Panc1 (cell line): ENCODE measurements around the gene MAST1. TPM values are rescaled to one million over a fixed set of nuclear protein-coding genes. Genes with fewer than 3 reads are reported as not detected.

Experiments
- ATAC-seq: fragments of 200-7000 bp; cut with Tn5 transposase; 2 replicates; pipeline ENCODE4 v1.9.1; 2020; ENCODE audit warnings: mild to moderate bottlenecking, moderate library complexity
- BruUV-seq: library from RNA; stranded (reverse); fragments of 400-500 nt; replicated peaks from 2 replicates; lab custom pipeline; 2021; lab: Mats Ljungman, UMichigan
- CTCF ChIA-PET: fragments of 300-600 bp; sonication (Branson Sonifier 250); formaldehyde crosslinking; loops from one replicate; lab custom pipeline; 2022; ENCODE audit warnings: antibody characterized with exemption; lab: Charles Lee
- POLR2A ChIA-PET: fragments of 300-600 bp; sonication (Branson Sonifier 250); formaldehyde crosslinking; loops from one replicate; lab custom pipeline; 2022; ENCODE audit warnings: antibody characterized with exemption; lab: Charles Lee
- DNase-seq: peaks from one replicate; pipeline ENCODE4 v3.0.0-alpha.2; 2010; ENCODE audit warnings: low read depth, low spot score
- H3K27ac ChIP-seq: 2 replicates; pipeline ENCODE4 v1.5.1; 2011; ENCODE audit warnings: mild to moderate bottlenecking, low read length, inconsistent platforms
- H3K27me3 ChIP-seq: fragments of 200-500 bp; sonication (Bioruptor generic); 2 replicates; pipeline ENCODE4 v1.6.0; 2014; ENCODE audit warnings: low read length, inconsistent platforms; ENCODE audit not compliant: control insufficient read depth, insufficient read depth
- H3K36me3 ChIP-seq: fragments of 200-500 bp; sonication (Bioruptor generic); 2 replicates; pipeline ENCODE4 v1.5.1; 2014; ENCODE audit warnings: inconsistent platforms, mild to moderate bottlenecking, low read length, moderate library complexity; ENCODE audit not compliant: control insufficient read depth, insufficient read depth
- H3K4me1 ChIP-seq: 2 replicates; pipeline ENCODE4 v1.5.1; 2011; ENCODE audit warnings: inconsistent platforms, mild to moderate bottlenecking, low read length, moderate library complexity; ENCODE audit not compliant: control insufficient read depth, insufficient read depth
- H3K4me3 ChIP-seq, 2 experiments: 2 replicates each; pipeline ENCODE4 v1.5.1; 2011 to 2012; ENCODE audit warnings: low read depth in 2 of 2, low read length in 2 of 2, mild to moderate bottlenecking in 2 of 2, inconsistent platforms in 1 of 2, moderate library complexity in 1 of 2
- H3K9me3 ChIP-seq: fragments of 200-500 bp; sonication (Bioruptor generic); 2 replicates; pipeline ENCODE4 v1.5.1; 2014; ENCODE audit warnings: low read depth, mild to moderate bottlenecking, inconsistent platforms, low read length, moderate library complexity; ENCODE audit not compliant: control insufficient read depth, insufficient read depth
- CTCF ChIP-seq: fragments of 450-650 bp; IDR thresholded peaks from 2 replicates; pipeline ENCODE4 v1.5.1; 2017; ENCODE audit warnings: mild to moderate bottlenecking
- POLR2AphosphoS5 ChIP-seq: IDR thresholded peaks from 2 replicates; pipeline ENCODE4 v1.6.1; 2012; ENCODE audit warnings: mild to moderate bottlenecking, low read depth, low read length, moderate library complexity
- REST ChIP-seq, 2 experiments: IDR thresholded peaks; 2 replicates each; pipeline ENCODE4 v1.6.1; 2011 to 2012; ENCODE audit warnings: low read depth in 2 of 2, control low read depth in 1 of 2, low read length in 1 of 2, mild to moderate bottlenecking in 1 of 2, moderate library complexity in 1 of 2; ENCODE audit not compliant: insufficient read depth in 1 of 2
- SIN3A ChIP-seq: IDR thresholded peaks from 2 replicates; pipeline ENCODE4 v1.6.1; 2012; ENCODE audit warnings: low read depth, mild to moderate bottlenecking, low read length, moderate library complexity, borderline replicate concordance; ENCODE audit not compliant: insufficient read depth
- TCF7L2 ChIP-seq: IDR thresholded peaks from 2 replicates; pipeline ENCODE4 v1.6.1; 2011; ENCODE audit warnings: mild to moderate bottlenecking, low read depth, low read length, inconsistent platforms
- in situ Hi-C: cut with HindIII; loops from 2 replicates; pipeline ENCODE4 v1.10.0; 2016; ENCODE audit warnings: low sequenced_read_pairs, low pct_unique_long_range_greater_than_20kb
- intact Hi-C: fragments of 100-400 bp; cut with micrococcal nuclease; formaldehyde crosslinking; loops from one replicate; pipeline ENCODE4 v1.10.0; 2022; ENCODE audit not compliant: unreplicated experiment
- total RNA-seq: library from RNA; stranded (reverse); gene quantifications from one replicate; pipeline ENCODE4 v1.2.1, GENCODE V29; 2021; ENCODE audit not compliant: unreplicated experiment

The MAST1 gene
- total RNA-seq, 1 experiment from 2014 or later: 3.1 TPM

DNA sequence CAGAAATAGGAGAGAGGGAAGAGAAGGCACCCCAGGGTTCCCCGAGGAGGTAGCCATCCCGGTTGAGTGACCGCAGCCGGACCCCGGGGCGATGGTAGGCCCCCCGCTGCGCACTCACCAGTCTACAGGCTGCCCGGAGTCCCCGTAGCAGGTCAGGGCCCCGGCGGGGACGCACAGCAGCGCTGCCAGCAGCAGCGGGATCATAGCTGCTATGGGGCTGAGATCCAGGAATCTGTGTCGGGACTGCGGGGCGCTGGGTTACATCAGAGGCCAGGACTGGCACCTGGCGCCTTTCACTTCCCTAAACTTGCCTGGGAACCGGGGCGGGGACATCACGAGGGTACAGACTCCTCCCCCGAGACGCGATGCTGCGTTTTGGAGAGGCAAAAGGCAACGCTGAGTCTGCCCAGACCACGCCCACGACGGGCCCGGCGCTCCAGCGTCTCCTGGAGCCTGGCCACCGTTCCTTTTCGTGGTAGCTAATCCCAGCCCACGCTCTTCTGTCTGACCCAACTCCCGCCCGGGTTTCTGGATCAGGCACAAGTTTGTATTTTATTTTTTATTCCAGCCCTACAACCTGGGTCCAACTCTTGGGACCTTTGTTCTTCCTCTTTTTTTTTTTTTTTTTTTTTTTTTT, 43.0 kb downstream of the MAST1 start, which contains the start of gene DNASE2:
DNASE2 (minus strand) TSS at position 278 of the 637 bp plus-strand sequence; CDS start at position 204, 74 bp downstream.
- BruUV-seq: no TSS peak
- CTCF ChIA-PET: interaction anchor here (0.6 kb wide), 1 partner anchor 8 kb away, joined by 9 read pairs; no protein-coding TSS in a partner anchor
- DNase-seq (peak; percentile 66), ATAC-seq (peak; percentile 94)
- Histone ChIP-seq H3K27me3 (no peaks in the 10 kb centered on the region), H3K4me3 (peak within 1 kb of the TSS; percentile 67 to 81), H3K4me1 (no peaks in the 10 kb centered on the region), H3K27ac (peak within 1 kb of the TSS; percentile 67), H3K36me3 (no peaks in the 10 kb centered on the region), H3K9me3 (no peaks in the 10 kb centered on the region; the same call in 1 of the 2 replicates)
- intact Hi-C loops (no loop called here), in situ Hi-C loops (no loop called here)
- peak; percentile 59 for TF ChIP-seq POLR2AphosphoS5
- TF ChIP-seq SIN3A: peak; percentile 77; the same call in 1 of the 2 replicates
- 0 out of 2 replicates have a peak, but pooled peaks have one; percentile 40 for TF ChIP-seq TCF7L2
- TF ChIP-seq REST (IDR thresholded peaks at IDR 0.05; ENCODE audit: insufficient read depth in 1 of 2, low read depth in 2 of 2, low read length in 1 of 2): no peak
- TF ChIP-seq CTCF: no peak
- POLR2A ChIA-PET: interaction anchor here (0.7 kb wide), 2 partner anchors 52 to 75 kb away, joined by 3 to 8 read pairs; partner anchors contain the start of gene FARSA

- ChIA-PET POLR2A (no interaction called here), CTCF (interaction anchor here (0.6 kb wide), 1 partner anchor 37 kb away, joined by 3 read pairs; the partner anchor contains the start of gene SYCE2)
- no TSS peak for BruUV-seq
- DNase-seq (no peak), ATAC-seq (no peak)
- H3K9me3 ChIP-seq: no peaks in the 10 kb centered on the region; the same call in 1 of the 2 replicates
- in situ Hi-C loops (no loop called here), intact Hi-C loops (no loop called here)
- H3K36me3 ChIP-seq: no peaks in the 10 kb centered on the region
- TF ChIP-seq SIN3A (no peak), REST (IDR thresholded peaks at IDR 0.05; ENCODE audit: insufficient read depth in 1 of 2, low read depth in 2 of 2, low read length in 1 of 2) (no peak), CTCF (no peak), TCF7L2 (no peak), POLR2AphosphoS5 (no peak)
- no peak overlapping the region for H3K4me3 ChIP-seq
- H3K27me3 ChIP-seq: no peaks in the 10 kb centered on the region
- no peaks in the 10 kb centered on the region for H3K4me1 ChIP-seq
- H3K27ac ChIP-seq: no peak overlapping the region
Measured at GRCh38 chr19:12882589-12882988, 44.3 kb downstream of the MAST1 start.
